Measurements from ENCODE around the gene CYREN. TPM values are rescaled to one million over a fixed set of nuclear protein-coding genes. Genes with fewer than 3 reads are reported as not detected.

The CYREN gene
- total RNA-seq, 6 experiments from 2014 or later: 26.4 to 32.8 (median 30.0) TPM

DNA sequence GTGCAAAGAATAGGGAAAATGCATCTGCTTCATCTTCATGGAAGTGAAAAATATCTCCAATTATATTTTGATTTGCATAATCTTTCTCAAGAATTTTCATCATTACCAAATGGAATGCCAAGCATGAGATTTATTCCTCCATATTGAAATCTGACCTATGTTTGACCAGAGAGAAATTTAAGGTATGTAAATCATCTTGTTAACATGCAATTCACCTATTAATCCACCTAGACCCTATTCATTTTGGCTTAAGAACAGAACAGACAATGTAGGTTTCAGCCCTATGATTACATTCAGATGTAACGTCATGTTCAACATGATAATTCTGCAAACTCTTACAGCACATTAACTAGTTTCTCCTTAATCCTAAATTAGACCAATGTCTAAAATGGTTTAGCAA, 53.4 kb downstream of the CYREN start:
- TF ChIP-seq, protein P1, sequence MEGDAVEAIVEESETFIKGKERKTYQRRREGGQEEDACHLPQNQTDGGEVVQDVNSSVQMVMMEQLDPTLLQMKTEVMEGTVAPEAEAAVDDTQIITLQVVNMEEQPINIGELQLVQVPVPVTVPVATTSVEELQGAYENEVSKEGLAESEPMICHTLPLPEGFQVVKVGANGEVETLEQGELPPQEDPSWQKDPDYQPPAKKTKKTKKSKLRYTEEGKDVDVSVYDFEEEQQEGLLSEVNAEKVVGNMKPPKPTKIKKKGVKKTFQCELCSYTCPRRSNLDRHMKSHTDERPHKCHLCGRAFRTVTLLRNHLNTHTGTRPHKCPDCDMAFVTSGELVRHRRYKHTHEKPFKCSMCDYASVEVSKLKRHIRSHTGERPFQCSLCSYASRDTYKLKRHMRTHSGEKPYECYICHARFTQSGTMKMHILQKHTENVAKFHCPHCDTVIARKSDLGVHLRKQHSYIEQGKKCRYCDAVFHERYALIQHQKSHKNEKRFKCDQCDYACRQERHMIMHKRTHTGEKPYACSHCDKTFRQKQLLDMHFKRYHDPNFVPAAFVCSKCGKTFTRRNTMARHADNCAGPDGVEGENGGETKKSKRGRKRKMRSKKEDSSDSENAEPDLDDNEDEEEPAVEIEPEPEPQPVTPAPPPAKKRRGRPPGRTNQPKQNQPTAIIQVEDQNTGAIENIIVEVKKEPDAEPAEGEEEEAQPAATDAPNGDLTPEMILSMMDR (IDR thresholded peaks at IDR 0.05): no peak
- DNase-seq: no peak

More for the DNA sequence above, 53.4 kb downstream of the CYREN start:
- no peak overlapping the region for H3K27ac Mint-ChIP-seq
- peaks cover 8% of the 10 kb centered on the region; the same call in 1 of the 2 replicates for H3K36me3 Mint-ChIP-seq (ENCODE audit: low read depth)
- no peak overlapping the region for H3K4me3 Mint-ChIP-seq
- peaks cover 6% of the 10 kb centered on the region; the same call in 1 of the 2 replicates for H3K9me3 Mint-ChIP-seq
- no peaks in the 10 kb centered on the region for H3K4me1 Mint-ChIP-seq (ENCODE audit: low read depth)
- peaks cover 5% of the 10 kb centered on the region; the same call in 1 of the 2 replicates for H3K27me3 Mint-ChIP-seq (ENCODE audit: insufficient read depth)

Small RNA genes within 50 kb of the gene (microRNA-seq; reads per million reads assigned to microRNA genes)
- not detected for gene MIR6509

Other genes starting within 250 kb of the CYREN start
- under 1 TPM; 0.38 to 0.76 (median 0.68) TPM for gene AGBL3, start 184.2 kb downstream of the CYREN start, total RNA-seq (2021; fragmentation: NEBNext Ultra II Directional; extraction: Animal tissue kit (Norgen Biotek cat#: 25700))
- 1 to 10 TPM in 4 of 6 experiments, under 1 TPM in 2; 0.47 to 2.2 (median 1.6) TPM for gene TMEM140, start 22.6 kb downstream of the CYREN start, total RNA-seq (2021; fragmentation: NEBNext Ultra II Directional; extraction: Animal tissue kit (Norgen Biotek cat#: 25700))
- gene WDR91, start 40.8 kb upstream of the CYREN start, total RNA-seq (2021; fragmentation: NEBNext Ultra II Directional; extraction: Animal tissue kit (Norgen Biotek cat#: 25700)): 10 to 100 TPM in 4 of 6 experiments, 1 to 10 TPM in 2; 7.5 to 12.4 (median 10.4) TPM
- gene STRA8, start 63.1 kb upstream of the CYREN start, total RNA-seq (2021; fragmentation: NEBNext Ultra II Directional; extraction: Animal tissue kit (Norgen Biotek cat#: 25700)): not detected

All from HFFc6 (cell line).